Effector memory CD8-positive, alpha-beta T cell (primary cell): Measurements from ENCODE around the gene TACC2.

ENCODE experiments used
- ATAC-seq: fragments of 150-1000 bp; cut with Tn5 transposase; replicated peaks from 2 replicates; pipeline ENCODE4 v1.10.0; 2021; ENCODE audit warnings: mild to moderate bottlenecking, moderate library complexity
- DNase-seq, 3 experiments: peaks; one replicate each; pipeline ENCODE4 v3.0.0; 2021
- H3K27ac Mint-ChIP-seq, 2 donors: one replicate each; pipeline ENCODE4 v1.8.0; 2022; ENCODE audit warnings: mild to moderate bottlenecking in 2 of 2, mixed read lengths in 2 of 2, moderate library complexity in 2 of 2
- H3K27me3 Mint-ChIP-seq, 2 donors: one replicate each; pipeline ENCODE4 v1.8.0; 2022; ENCODE audit warnings: mixed read lengths in 2 of 2
- H3K36me3 Mint-ChIP-seq: one replicate; pipeline ENCODE4 v1.8.0; 2022; ENCODE audit warnings: mild to moderate bottlenecking, moderate library complexity, mixed read lengths; ENCODE audit not compliant: insufficient read depth
- H3K4me1 Mint-ChIP-seq, 2 donors: one replicate each; pipeline ENCODE4 v1.8.0; 2022; ENCODE audit warnings: low read depth in 2 of 2, mixed read lengths in 2 of 2
- H3K4me3 Mint-ChIP-seq, 2 donors: one replicate each; pipeline ENCODE4 v1.8.0; 2022; ENCODE audit warnings: mild to moderate bottlenecking in 2 of 2, mixed read lengths in 2 of 2, moderate library complexity in 2 of 2
- H3K9me3 Mint-ChIP-seq, 2 donors: one replicate each; pipeline ENCODE4 v1.8.0; 2022; ENCODE audit warnings: mixed read lengths in 2 of 2

The TACC2 gene

GRCh38 chr10:122112021-122112616 lies 123.2 kb downstream of the TACC2 start:
- DNase-seq: no peak
- H3K27me3 Mint-ChIP-seq: peaks cover 53 to 58% of the 10 kb centered on the region in 2 donors

GRCh38 chr10:122112625-122113160 lies 123.7 kb downstream of the TACC2 start:
- no peak overlapping the region for H3K27ac Mint-ChIP-seq
- no peaks in the 10 kb centered on the region for H3K36me3 Mint-ChIP-seq
- no peaks in the 10 kb centered on the region for H3K9me3 Mint-ChIP-seq
- H3K27me3 Mint-ChIP-seq: peaks cover 53 to 64% of the 10 kb centered on the region in 2 donors
- no peak for DNase-seq
- H3K4me3 Mint-ChIP-seq: no peak overlapping the region
- no peak for ATAC-seq
- H3K4me1 Mint-ChIP-seq: no peaks in the 10 kb centered on the region

More at GRCh38 chr10:122112021-122112616, 123.2 kb downstream of the TACC2 start:
- Mint-ChIP-seq H3K9me3 (no peaks in the 10 kb centered on the region), H3K4me1 (no peaks in the 10 kb centered on the region), H3K4me3 (no peak overlapping the region), H3K27ac (no peak overlapping the region), H3K36me3 (no peaks in the 10 kb centered on the region)
- ATAC-seq: no peak

GRCh38 chr10:122113161-122113944 lies 124.4 kb downstream of the TACC2 start:
- no peaks in the 10 kb centered on the region for H3K4me1 Mint-ChIP-seq
- H3K9me3 Mint-ChIP-seq: no peaks in the 10 kb centered on the region
- no peak overlapping the region for H3K27ac Mint-ChIP-seq
- no peak overlapping the region for H3K4me3 Mint-ChIP-seq
- no peaks in the 10 kb centered on the region for H3K36me3 Mint-ChIP-seq
- ATAC-seq: no peak
- DNase-seq: no peak
- H3K27me3 Mint-ChIP-seq: peaks cover 57 to 71% of the 10 kb centered on the region in 2 donors

- no peak overlapping the region for H3K27ac Mint-ChIP-seq
These were observed 125.2 kb downstream of the TACC2 start for GRCh38 chr10:122113945-122114747.

GRCh38 chr10:122115874-122116273 lies 126.9 kb downstream of the TACC2 start:
- no peak for DNase-seq
- Mint-ChIP-seq H3K4me1 (no peaks in the 10 kb centered on the region), H3K4me3 (no peak overlapping the region), H3K9me3 (no peaks in the 10 kb centered on the region), H3K27me3 (peaks cover 43 to 58% of the 10 kb centered on the region in 2 donors), H3K27ac (no peak overlapping the region), H3K36me3 (no peaks in the 10 kb centered on the region)
- ATAC-seq: no peak

More at GRCh38 chr10:122113945-122114747, 125.2 kb downstream of the TACC2 start:
- ATAC-seq: no peak
- H3K27me3 Mint-ChIP-seq: peaks cover 57 to 74% of the 10 kb centered on the region in 2 donors
- H3K36me3 Mint-ChIP-seq: no peaks in the 10 kb centered on the region
- no peak overlapping the region for H3K4me3 Mint-ChIP-seq
- no peak for DNase-seq
- H3K4me1 Mint-ChIP-seq: no peaks in the 10 kb centered on the region
- H3K9me3 Mint-ChIP-seq: no peaks in the 10 kb centered on the region

- Mint-ChIP-seq H3K9me3 (no peaks in the 10 kb centered on the region), H3K36me3 (no peaks in the 10 kb centered on the region), H3K4me1 (no peaks in the 10 kb centered on the region), H3K27ac (no peak overlapping the region), H3K27me3 (peaks cover 39 to 53% of the 10 kb centered on the region in 2 donors), H3K4me3 (no peak overlapping the region)
- no peak for DNase-seq
- no peak for ATAC-seq
These were observed 127.4 kb downstream of the TACC2 start for GRCh38 chr10:122116331-122116730.

GRCh38 chr10:122117475-122117874 lies 128.5 kb downstream of the TACC2 start:
- Mint-ChIP-seq H3K27me3 (peaks cover 32 to 43% of the 10 kb centered on the region in 2 donors), H3K36me3 (no peaks in the 10 kb centered on the region), H3K4me1 (no peaks in the 10 kb centered on the region), H3K27ac (no peak overlapping the region), H3K9me3 (no peaks in the 10 kb centered on the region), H3K4me3 (no peak overlapping the region)
- ATAC-seq (no peak), DNase-seq (no peak)

- H3K4me1 Mint-ChIP-seq: no peaks in the 10 kb centered on the region
These were observed 131.2 kb downstream of the TACC2 start for GRCh38 chr10:122120008-122120744.

GRCh38 chr10:122121059-122121458 lies 132.1 kb downstream of the TACC2 start:
- Mint-ChIP-seq H3K4me1 (no peaks in the 10 kb centered on the region), H3K27ac (no peak overlapping the region), H3K36me3 (no peaks in the 10 kb centered on the region), H3K9me3 (no peaks in the 10 kb centered on the region), H3K4me3 (no peak overlapping the region), H3K27me3 (peaks cover 13 to 21% of the 10 kb centered on the region in 2 donors)
- DNase-seq (no peak), ATAC-seq (no peak)

More at GRCh38 chr10:122120008-122120744, 131.2 kb downstream of the TACC2 start:
- no peak for ATAC-seq
- no peaks in the 10 kb centered on the region for H3K9me3 Mint-ChIP-seq
- DNase-seq: no peak
- H3K36me3 Mint-ChIP-seq: no peaks in the 10 kb centered on the region
- H3K27ac Mint-ChIP-seq: no peak overlapping the region
- no peak overlapping the region for H3K4me3 Mint-ChIP-seq
- H3K27me3 Mint-ChIP-seq: peaks cover 20 to 25% of the 10 kb centered on the region in 2 donors

- H3K4me1 Mint-ChIP-seq: no peaks in the 10 kb centered on the region
- no peak for DNase-seq
- H3K27me3 Mint-ChIP-seq: peaks cover 13 to 31% of the 10 kb centered on the region in 2 donors
- no peak overlapping the region for H3K27ac Mint-ChIP-seq
- no peak overlapping the region for H3K4me3 Mint-ChIP-seq
- no peaks in the 10 kb centered on the region for H3K9me3 Mint-ChIP-seq
- no peak for ATAC-seq
- H3K36me3 Mint-ChIP-seq: no peaks in the 10 kb centered on the region
These were observed 133.5 kb downstream of the TACC2 start for GRCh38 chr10:122122493-122122892.

- Mint-ChIP-seq H3K36me3 (no peaks in the 10 kb centered on the region), H3K4me3 (no peak overlapping the region), H3K9me3 (no peaks in the 10 kb centered on the region), H3K4me1 (no peaks in the 10 kb centered on the region), H3K27me3 (peaks cover 17 to 31% of the 10 kb centered on the region in 2 donors), H3K27ac (no peak overlapping the region)
- DNase-seq (no peak), ATAC-seq (no peak)
These were observed 134.2 kb downstream of the TACC2 start for GRCh38 chr10:122123186-122123585.

- no peaks in the 10 kb centered on the region for H3K4me1 Mint-ChIP-seq
- no peaks in the 10 kb centered on the region for H3K9me3 Mint-ChIP-seq
- no peaks in the 10 kb centered on the region for H3K36me3 Mint-ChIP-seq
- H3K27ac Mint-ChIP-seq: no peak overlapping the region
- DNase-seq (no peak), ATAC-seq (no peak)
- peaks cover 18 to 37% of the 10 kb centered on the region in 2 donors for H3K27me3 Mint-ChIP-seq
- no peak overlapping the region for H3K4me3 Mint-ChIP-seq
These were observed 135.4 kb downstream of the TACC2 start for GRCh38 chr10:122124342-122124741.

- H3K9me3 Mint-ChIP-seq: no peaks in the 10 kb centered on the region
- no peak for ATAC-seq
- no peaks in the 10 kb centered on the region for H3K36me3 Mint-ChIP-seq
- no peak overlapping the region for H3K4me3 Mint-ChIP-seq
- H3K27ac Mint-ChIP-seq: no peak overlapping the region
- no peak for DNase-seq
- no peaks in the 10 kb centered on the region for H3K4me1 Mint-ChIP-seq
- peaks cover 18 to 42% of the 10 kb centered on the region in 2 donors for H3K27me3 Mint-ChIP-seq
These were observed 135.8 kb downstream of the TACC2 start for GRCh38 chr10:122124808-122125207.
